AG09309 (cell line): Measurements from ENCODE around the gene C12orf60.

Source experiments
- DNase-seq: peaks from one replicate; pipeline ENCODE4 v3.0.0-alpha.2; 2010; ENCODE audit warnings: low read depth
- H3K4me3 ChIP-seq: 2 replicates; pipeline ENCODE4 v1.5.1; 2011; ENCODE audit warnings: mild to moderate bottlenecking, low read depth, low read length, moderate library complexity; ENCODE audit not compliant: control insufficient read depth
- TF ChIP-seq, protein P1 (sequence below): IDR thresholded peaks from 2 replicates; pipeline ENCODE4 v1.5.1; 2011; ENCODE audit warnings: mild to moderate bottlenecking, low read depth, low read length, inconsistent platforms; ENCODE audit not compliant: insufficient read depth, control insufficient read depth; ENCODE audit errors: missing control alignments

C12orf60 gene

GRCh38 chr12:14779834-14780233 lies 23.6 kb upstream of the C12orf60 start:
- no peak for DNase-seq
- TF ChIP-seq, protein P1, sequence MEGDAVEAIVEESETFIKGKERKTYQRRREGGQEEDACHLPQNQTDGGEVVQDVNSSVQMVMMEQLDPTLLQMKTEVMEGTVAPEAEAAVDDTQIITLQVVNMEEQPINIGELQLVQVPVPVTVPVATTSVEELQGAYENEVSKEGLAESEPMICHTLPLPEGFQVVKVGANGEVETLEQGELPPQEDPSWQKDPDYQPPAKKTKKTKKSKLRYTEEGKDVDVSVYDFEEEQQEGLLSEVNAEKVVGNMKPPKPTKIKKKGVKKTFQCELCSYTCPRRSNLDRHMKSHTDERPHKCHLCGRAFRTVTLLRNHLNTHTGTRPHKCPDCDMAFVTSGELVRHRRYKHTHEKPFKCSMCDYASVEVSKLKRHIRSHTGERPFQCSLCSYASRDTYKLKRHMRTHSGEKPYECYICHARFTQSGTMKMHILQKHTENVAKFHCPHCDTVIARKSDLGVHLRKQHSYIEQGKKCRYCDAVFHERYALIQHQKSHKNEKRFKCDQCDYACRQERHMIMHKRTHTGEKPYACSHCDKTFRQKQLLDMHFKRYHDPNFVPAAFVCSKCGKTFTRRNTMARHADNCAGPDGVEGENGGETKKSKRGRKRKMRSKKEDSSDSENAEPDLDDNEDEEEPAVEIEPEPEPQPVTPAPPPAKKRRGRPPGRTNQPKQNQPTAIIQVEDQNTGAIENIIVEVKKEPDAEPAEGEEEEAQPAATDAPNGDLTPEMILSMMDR, result no peak
- no peak overlapping the region for H3K4me3 ChIP-seq

- DNase-seq, result no peak
- H3K4me3 ChIP-seq, result no peak overlapping the region
- TF ChIP-seq, protein P1, result no peak
These were observed 22.6 kb upstream of the C12orf60 start for GRCh38 chr12:14780859-14781258.

- DNase-seq, result no peak
- H3K4me3 ChIP-seq, result no peak overlapping the region
- TF ChIP-seq, protein P1, result no peak
These were observed 21.9 kb upstream of the C12orf60 start for GRCh38 chr12:14781563-14781962.

DNA sequence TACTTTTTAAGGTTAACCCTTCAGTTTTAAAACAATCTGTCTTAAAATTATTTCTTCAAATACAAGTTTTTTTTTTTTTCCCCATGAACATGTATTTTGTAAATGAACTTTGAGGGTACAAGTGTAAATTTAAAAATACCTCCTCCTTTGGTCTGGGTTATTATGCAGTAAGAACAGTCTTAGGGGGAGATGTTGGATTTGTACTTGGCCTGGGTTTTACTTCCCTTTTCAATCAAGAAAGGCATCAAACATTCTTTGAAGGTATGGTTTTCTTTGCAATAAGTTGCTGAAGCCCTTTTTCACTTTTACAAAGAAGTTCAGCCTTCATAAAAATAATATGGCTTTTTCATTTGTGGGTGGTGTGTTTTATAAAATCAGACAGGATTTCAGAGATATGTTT lies 20.7 kb upstream of the C12orf60 start:
- TF ChIP-seq, protein P1, result no peak
- no peak for DNase-seq
- no peak overlapping the region for H3K4me3 ChIP-seq

DNA sequence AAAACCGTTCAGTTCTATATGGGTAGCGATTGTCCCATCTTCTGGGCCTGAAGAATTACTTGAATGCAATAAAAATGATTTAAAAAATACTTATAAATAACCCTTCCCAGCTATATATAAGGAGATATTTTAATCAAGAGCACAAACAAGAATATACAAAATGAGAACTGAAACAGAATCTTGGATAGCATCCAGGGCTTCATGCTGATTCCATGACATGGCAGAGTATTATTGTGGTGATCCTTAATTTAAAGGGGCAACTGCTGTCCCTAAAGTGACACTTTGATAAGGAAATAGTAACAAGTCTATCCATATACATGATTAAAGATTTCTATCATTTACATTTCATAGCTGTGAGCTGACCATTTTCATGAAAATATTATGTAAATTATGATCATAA lies 19.0 kb upstream of the C12orf60 start:
- TF ChIP-seq, protein P1, result no peak
- no peak for DNase-seq
- H3K4me3 ChIP-seq, result no peak overlapping the region

DNA sequence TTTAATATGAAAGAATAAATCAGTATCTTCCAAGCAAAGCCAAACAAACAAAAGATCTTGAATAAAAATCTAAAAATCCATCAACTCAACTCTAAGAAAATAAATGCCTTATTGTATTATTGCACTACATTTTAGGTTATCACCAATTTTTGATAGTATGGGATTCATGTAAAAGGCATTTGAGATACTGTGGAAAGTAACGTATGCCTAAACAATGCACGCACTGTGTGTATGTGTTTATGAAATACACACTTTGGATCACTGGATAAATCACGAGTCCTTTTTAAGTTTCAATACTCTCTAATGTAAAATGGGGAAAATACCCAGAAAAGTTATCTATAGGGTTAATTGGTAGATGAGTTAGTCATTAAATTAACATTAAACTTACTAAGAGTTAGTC lies 17.9 kb upstream of the C12orf60 start:
- H3K4me3 ChIP-seq, result no peak overlapping the region
- DNase-seq, result no peak
- TF ChIP-seq, protein P1, result no peak

DNA sequence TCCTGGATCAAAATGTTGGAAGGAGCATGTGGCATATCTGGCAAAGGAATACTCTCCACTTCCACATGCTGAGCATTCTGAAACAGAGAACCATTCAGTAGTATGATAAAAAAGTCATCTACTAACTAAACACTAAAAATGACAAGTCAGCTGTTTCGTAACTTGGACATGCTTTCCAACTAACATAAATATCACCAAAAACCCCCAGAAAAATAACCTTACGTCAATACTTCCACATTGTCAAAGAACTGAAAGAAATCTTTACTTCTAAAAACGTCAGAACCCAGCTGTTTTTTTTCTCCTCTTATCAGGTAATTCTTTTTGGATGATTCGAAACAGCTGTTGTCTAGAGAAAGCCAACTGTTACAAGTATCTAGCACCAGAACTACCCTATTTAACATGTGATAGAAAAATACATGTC lies 8.4 kb upstream of the C12orf60 start:
- no peak overlapping the region for H3K4me3 ChIP-seq
- TF ChIP-seq, protein P1, result no peak
- no peak for DNase-seq
